Skeletal muscle tissue (tissue), 4 donors: ENCODE results near the gene ACOT7. TPM values are rescaled to one million over a fixed set of nuclear protein-coding genes. Genes with fewer than 3 reads are reported as not detected.
"Not testable (repeated sequence)": the region's sequence is repeated elsewhere in the genome, so short reads cannot be mapped to it uniquely, and the experiment has no call there.

Experiments used
- H3K27ac ChIP-seq: one replicate; pipeline ENCODE4 v1.7.0; 2013; ENCODE audit warnings: mild to moderate bottlenecking, low read depth, low read length, inconsistent platforms
- H3K27me3 ChIP-seq, 3 donors: one replicate each; pipeline ENCODE4 v1.7.0; 2013; ENCODE audit warnings: low read length in 3 of 3; ENCODE audit not compliant: control insufficient read depth in 3 of 3, insufficient read depth in 3 of 3
- H3K36me3 ChIP-seq, 3 donors: one replicate each; pipeline ENCODE4 v1.7.0; 2013; ENCODE audit warnings: low read length in 3 of 3; ENCODE audit not compliant: control insufficient read depth in 3 of 3, insufficient read depth in 3 of 3
- H3K4me1 ChIP-seq, 3 donors: one replicate each; pipeline ENCODE4 v1.7.0; 2013; ENCODE audit warnings: low read length in 3 of 3, mild to moderate bottlenecking in 3 of 3; ENCODE audit not compliant: control insufficient read depth in 3 of 3, insufficient read depth in 3 of 3
- H3K4me3 ChIP-seq, 3 donors: one replicate each; pipeline ENCODE4 v1.7.0; 2013; ENCODE audit warnings: low read length in 3 of 3
- H3K9ac ChIP-seq, 3 donors: one replicate each; pipeline ENCODE4 v1.7.0; 2013; ENCODE audit warnings: low read length in 3 of 3, mild to moderate bottlenecking in 3 of 3, moderate library complexity in 2 of 3, low read depth in 1 of 3
- H3K9me3 ChIP-seq, 3 donors: one replicate each; pipeline ENCODE4 v1.7.0; 2013; ENCODE audit warnings: low read length in 3 of 3; ENCODE audit not compliant: control insufficient read depth in 3 of 3
- total RNA-seq: library from RNA; depleted of rRNA; stranded (reverse); fragments of >200 nt; gene quantifications from one replicate; pipeline ENCODE4 v1.2.3, GENCODE V29; 2014
- donor health status: Osteomylitis.

The ACOT7 gene, protein sequence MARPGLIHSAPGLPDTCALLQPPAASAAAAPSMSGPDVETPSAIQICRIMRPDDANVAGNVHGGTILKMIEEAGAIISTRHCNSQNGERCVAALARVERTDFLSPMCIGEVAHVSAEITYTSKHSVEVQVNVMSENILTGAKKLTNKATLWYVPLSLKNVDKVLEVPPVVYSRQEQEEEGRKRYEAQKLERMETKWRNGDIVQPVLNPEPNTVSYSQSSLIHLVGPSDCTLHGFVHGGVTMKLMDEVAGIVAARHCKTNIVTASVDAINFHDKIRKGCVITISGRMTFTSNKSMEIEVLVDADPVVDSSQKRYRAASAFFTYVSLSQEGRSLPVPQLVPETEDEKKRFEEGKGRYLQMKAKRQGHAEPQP
- 3.7 TPM for total RNA-seq

GRCh38 chr1:6393400-6394187 is at the start of gene ACOT7:
TSS of gene ACOT7 (minus strand) at chr1:6393767. CDS start at chr1:6393399, 368 bp downstream.
- H3K36me3 ChIP-seq, result no peaks in the 10 kb centered on the region
- peak within 1 kb of the TSS; percentile 88 for H3K27ac ChIP-seq
- H3K27me3 ChIP-seq, result no peaks in the 10 kb centered on the region
- H3K4me1 ChIP-seq, result peaks cover 13 to 19% (median 14%) of the 10 kb centered on the region in 3 donors
- peak within 1 kb of the TSS; percentile 75 to 79 (median 75) for H3K4me3 ChIP-seq
- H3K9me3 ChIP-seq, result no peaks in the 10 kb centered on the region
- H3K9ac ChIP-seq, result peak within 1 kb of the TSS; percentile 79 to 89 (median 88)

DNA sequence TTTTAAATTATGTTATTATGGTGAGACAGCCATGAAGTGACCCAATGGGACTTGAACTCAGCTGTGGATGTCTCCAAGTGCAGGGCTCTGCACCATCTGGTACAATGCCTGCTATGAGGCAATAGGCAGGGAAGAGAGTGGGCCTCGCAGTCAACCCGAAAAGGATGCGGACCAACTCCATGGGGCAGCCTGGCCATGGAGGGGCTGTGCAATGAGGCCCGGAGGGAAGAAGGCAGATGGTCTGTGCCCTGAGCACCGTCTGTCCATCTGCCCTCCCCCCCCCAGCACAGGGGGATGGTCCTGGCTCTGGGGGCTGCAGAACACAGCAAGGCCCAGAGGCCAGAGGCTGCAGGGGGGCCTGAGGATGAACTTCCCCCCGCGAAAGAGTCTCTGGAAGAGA is 48.0 kb upstream of the ACOT7 start:
- no peak overlapping the region for H3K9ac ChIP-seq
- H3K27me3 ChIP-seq, result peaks cover 36 to 62% (median 49%) of the 10 kb centered on the region in 3 donors
- H3K9me3 ChIP-seq, result no peaks in the 10 kb centered on the region
- H3K4me1 ChIP-seq, result no peaks in the 10 kb centered on the region
- no peaks in the 10 kb centered on the region for H3K36me3 ChIP-seq
- no peak overlapping the region for H3K4me3 ChIP-seq
- no peak overlapping the region for H3K27ac ChIP-seq

- peaks cover 32 to 61% (median 44%) of the 10 kb centered on the region in 3 donors for H3K27me3 ChIP-seq
- H3K36me3 ChIP-seq, result no peaks in the 10 kb centered on the region
- H3K4me3 ChIP-seq, result no peak overlapping the region
- no peaks in the 10 kb centered on the region for H3K9me3 ChIP-seq
- H3K9ac ChIP-seq, result no peak overlapping the region
- no peak overlapping the region for H3K27ac ChIP-seq
- H3K4me1 ChIP-seq, result no peaks in the 10 kb centered on the region
These were observed 46.9 kb upstream of the ACOT7 start for GRCh38 chr1:6440198-6441126.

GRCh38 chr1:6438047-6438525 is 44.5 kb upstream of the ACOT7 start:
- no peaks in the 10 kb centered on the region for H3K36me3 ChIP-seq
- no peak overlapping the region for H3K4me3 ChIP-seq
- no peaks in the 10 kb centered on the region for H3K9me3 ChIP-seq
- H3K4me1 ChIP-seq, result no peaks in the 10 kb centered on the region
- no peak overlapping the region for H3K27ac ChIP-seq
- no peak overlapping the region for H3K9ac ChIP-seq
- peaks cover 22 to 41% (median 32%) of the 10 kb centered on the region in 3 donors for H3K27me3 ChIP-seq

DNA sequence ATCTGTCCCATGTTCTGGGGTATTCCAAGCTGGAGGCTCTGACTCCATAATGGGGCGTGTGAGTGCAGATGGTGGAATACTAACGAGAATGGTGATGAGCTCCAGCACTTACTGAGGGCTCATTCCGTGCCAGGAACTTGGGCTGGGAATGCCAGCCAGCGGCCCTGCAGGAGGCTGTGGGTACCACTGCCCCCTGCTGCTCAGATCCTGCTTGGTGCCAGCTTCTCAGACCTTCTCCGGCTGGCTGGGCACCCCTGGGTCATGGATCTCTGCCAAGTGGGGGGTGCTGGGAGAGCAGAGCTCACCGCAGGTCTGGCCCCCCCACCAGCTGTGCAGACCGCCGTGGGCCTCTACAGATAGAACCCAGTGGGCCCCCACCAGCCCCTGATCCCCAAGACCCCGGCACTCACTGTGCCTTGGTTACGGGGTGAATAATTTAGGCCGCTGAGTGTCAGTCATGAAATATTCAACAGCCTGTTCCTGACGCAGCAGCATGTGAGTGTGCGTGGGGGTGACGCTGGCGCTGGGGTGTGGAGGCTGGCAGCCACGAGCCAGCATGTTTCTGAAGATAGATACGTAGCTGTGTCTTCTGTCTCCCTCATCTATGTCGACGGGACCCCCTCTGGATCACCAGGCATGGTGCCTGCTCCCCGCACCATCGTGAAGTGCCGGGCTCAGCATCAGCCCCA is 43.6 kb upstream of the ACOT7 start:
- not testable (repeated sequence) for H3K9ac ChIP-seq, H3K4me3 ChIP-seq, H3K9me3 ChIP-seq, H3K27ac ChIP-seq, H3K4me1 ChIP-seq, H3K36me3 ChIP-seq
- peaks cover 22 to 43% (median 32%) of the 10 kb centered on the region in 3 donors for H3K27me3 ChIP-seq

DNA sequence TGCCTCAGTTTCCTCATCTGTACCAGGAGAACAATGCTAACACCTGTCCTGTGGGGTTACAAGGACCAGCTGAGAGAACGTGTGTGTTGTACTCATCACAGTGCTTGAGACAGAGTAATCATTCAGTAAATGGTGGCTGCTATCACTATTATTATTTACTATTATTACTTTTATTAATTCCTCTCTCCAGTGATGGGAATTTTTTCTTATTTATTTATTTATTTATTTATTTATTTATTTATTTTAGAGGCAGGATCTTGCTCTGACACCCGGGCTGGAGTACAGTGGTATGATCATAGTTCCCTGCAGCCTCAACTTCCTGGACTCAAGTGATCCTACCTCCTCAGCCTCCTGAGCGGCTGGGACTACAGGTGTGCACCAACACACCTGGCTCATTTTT is 42.7 kb upstream of the ACOT7 start:
- not testable (repeated sequence) for H3K27ac ChIP-seq, H3K36me3 ChIP-seq, H3K4me3 ChIP-seq, H3K9ac ChIP-seq, H3K9me3 ChIP-seq, H3K4me1 ChIP-seq
- H3K27me3 ChIP-seq, result peaks cover 17 to 36% (median 24%) of the 10 kb centered on the region in 3 donors

DNA sequence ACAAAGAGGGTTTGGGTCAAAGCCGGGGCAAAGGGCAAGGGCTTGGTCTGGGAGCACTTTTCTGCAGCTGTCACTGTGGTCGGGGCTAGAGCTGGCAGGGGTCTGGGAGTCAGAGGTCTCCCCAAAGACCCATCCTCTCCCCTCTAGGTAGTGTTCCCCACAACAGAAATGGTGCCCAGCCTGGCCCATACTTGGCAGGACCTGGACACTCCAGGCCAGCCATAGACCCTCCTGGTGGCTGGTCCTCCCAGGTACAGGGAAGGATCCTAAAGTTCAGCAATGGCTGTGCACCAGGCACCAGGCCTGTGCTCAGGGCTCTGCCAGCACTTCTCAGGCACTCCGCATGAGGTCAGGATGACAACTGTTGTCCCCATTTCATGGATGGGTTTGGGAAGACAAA is 42.0 kb upstream of the ACOT7 start:
- Histone ChIP-seq H3K4me3 (no peak overlapping the region), H3K9me3 (no peaks in the 10 kb centered on the region), H3K36me3 (no peaks in the 10 kb centered on the region), H3K4me1 (no peaks in the 10 kb centered on the region), H3K27me3 (peaks cover 12 to 33% (median 24%) of the 10 kb centered on the region in 3 donors), H3K27ac (no peak overlapping the region), H3K9ac (no peak overlapping the region)

DNA sequence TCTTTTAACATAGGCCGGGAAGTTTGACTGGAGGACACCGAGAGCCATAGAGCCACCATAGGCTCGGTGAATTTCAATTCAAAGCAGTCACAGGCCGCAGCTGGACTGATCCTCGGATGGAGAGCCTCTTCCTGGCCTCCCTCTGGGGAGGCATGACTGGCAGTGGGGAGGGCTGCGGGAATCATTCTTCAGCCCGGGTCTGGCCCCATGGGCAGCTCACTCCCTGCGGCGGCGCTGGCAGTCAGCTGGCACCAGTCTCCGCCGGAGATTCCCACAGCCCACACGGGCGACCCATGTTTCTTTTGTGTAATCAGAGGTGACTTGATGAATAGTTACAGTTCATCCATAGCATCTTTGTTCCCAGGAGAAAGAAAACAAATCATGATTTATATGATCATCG is 41.6 kb upstream of the ACOT7 start:
- Histone ChIP-seq H3K27me3 (peaks cover 15 to 34% (median 26%) of the 10 kb centered on the region in 3 donors), H3K9me3 (no peaks in the 10 kb centered on the region), H3K4me1 (no peaks in the 10 kb centered on the region), H3K36me3 (no peaks in the 10 kb centered on the region), H3K27ac (no peak overlapping the region), H3K9ac (no peak overlapping the region), H3K4me3 (no peak overlapping the region)

DNA sequence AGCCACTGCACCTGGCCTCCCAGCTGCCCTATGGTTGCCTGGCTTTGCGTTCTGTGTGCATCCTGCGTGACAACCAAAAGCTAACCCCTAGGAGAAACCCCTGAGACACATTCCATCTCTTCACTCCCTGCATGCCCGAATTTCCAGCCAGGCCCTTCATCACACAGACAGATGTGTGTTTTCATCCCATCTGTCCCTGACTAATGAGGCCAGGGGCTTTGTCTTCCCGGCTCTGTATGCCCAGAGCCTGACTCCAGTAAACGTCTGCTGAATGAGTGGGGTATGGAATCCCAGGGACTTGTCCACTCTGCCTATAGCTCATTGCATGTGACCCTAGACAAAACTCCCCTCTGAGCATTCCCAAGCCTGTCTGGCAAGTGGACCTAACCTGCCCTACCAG is 40.6 kb upstream of the ACOT7 start:
- H3K4me1 ChIP-seq, result no peaks in the 10 kb centered on the region
- H3K9me3 ChIP-seq, result no peaks in the 10 kb centered on the region
- H3K9ac ChIP-seq, result no peak overlapping the region
- H3K27ac ChIP-seq, result no peak overlapping the region
- H3K36me3 ChIP-seq, result no peaks in the 10 kb centered on the region
- H3K4me3 ChIP-seq, result no peak overlapping the region
- peaks cover 19 to 37% (median 32%) of the 10 kb centered on the region in 3 donors for H3K27me3 ChIP-seq
